NCI-H510A (cell line): ENCODE results near the gene IFRD2.
"Not testable (repeated sequence)": the region's sequence is repeated elsewhere in the genome, so short reads cannot be mapped to it uniquely, and the experiment has no call there.

ENCODE experiments used
- DNase-seq: peaks from one replicate; lab custom pipeline; 2025; lab: John Stamatoyannopoulos, UW

Gene IFRD2

GRCh38 chr3:50268276-50268675 lies 24.0 kb downstream of the IFRD2 start:
- DNase-seq, result no peak

- DNase-seq, result no peak
These were observed 24.8 kb downstream of the IFRD2 start for GRCh38 chr3:50267280-50267913.

GRCh38 chr3:50266836-50267235 lies 25.4 kb downstream of the IFRD2 start:
- no peak for DNase-seq

- no peak for DNase-seq
These were observed 26.2 kb downstream of the IFRD2 start for GRCh38 chr3:50266017-50266416.

GRCh38 chr3:50265571-50265970 lies 26.7 kb downstream of the IFRD2 start:
- DNase-seq, result no peak

- no peak for DNase-seq
These were observed 27.2 kb downstream of the IFRD2 start for GRCh38 chr3:50264964-50265485.

GRCh38 chr3:50264383-50264963 lies 27.8 kb downstream of the IFRD2 start:
- no peak for DNase-seq

- DNase-seq, result no peak
These were observed 28.5 kb downstream of the IFRD2 start for GRCh38 chr3:50263478-50264382.

- DNase-seq, result no peak
These were observed 29.5 kb downstream of the IFRD2 start for GRCh38 chr3:50262778-50263177.

- not testable (repeated sequence) for DNase-seq
These were observed 30.0 kb downstream of the IFRD2 start for GRCh38 chr3:50262200-50262599.

GRCh38 chr3:50261505-50261904 lies 30.7 kb downstream of the IFRD2 start:
- DNase-seq, result no peak

- no peak for DNase-seq
These were observed 31.2 kb downstream of the IFRD2 start for GRCh38 chr3:50260942-50261441.

GRCh38 chr3:50260027-50260941 lies 31.9 kb downstream of the IFRD2 start:
- peak; percentile 57 for DNase-seq

GRCh38 chr3:50259432-50260026 lies 32.7 kb downstream of the IFRD2 start:
- DNase-seq, result no peak

GRCh38 chr3:50258979-50259378 lies 33.2 kb downstream of the IFRD2 start:
- DNase-seq, result no peak

- DNase-seq, result no peak
These were observed 34.1 kb downstream of the IFRD2 start for GRCh38 chr3:50258029-50258680.

- DNase-seq, result peak; percentile 15
These were observed 35.0 kb downstream of the IFRD2 start for GRCh38 chr3:50256978-50257890.

- DNase-seq, result no peak
These were observed 37.0 kb downstream of the IFRD2 start for GRCh38 chr3:50255251-50255615.

GRCh38 chr3:50254577-50255250 lies 37.5 kb downstream of the IFRD2 start:
- DNase-seq, result no peak
